ENCODE measurements around the gene OTX2. TPM values are rescaled to one million over a fixed set of nuclear protein-coding genes. Genes with fewer than 3 reads are reported as not detected.

Gene OTX2
- total RNA-seq, 3 donors from 2014 or later = not detected

DNA sequence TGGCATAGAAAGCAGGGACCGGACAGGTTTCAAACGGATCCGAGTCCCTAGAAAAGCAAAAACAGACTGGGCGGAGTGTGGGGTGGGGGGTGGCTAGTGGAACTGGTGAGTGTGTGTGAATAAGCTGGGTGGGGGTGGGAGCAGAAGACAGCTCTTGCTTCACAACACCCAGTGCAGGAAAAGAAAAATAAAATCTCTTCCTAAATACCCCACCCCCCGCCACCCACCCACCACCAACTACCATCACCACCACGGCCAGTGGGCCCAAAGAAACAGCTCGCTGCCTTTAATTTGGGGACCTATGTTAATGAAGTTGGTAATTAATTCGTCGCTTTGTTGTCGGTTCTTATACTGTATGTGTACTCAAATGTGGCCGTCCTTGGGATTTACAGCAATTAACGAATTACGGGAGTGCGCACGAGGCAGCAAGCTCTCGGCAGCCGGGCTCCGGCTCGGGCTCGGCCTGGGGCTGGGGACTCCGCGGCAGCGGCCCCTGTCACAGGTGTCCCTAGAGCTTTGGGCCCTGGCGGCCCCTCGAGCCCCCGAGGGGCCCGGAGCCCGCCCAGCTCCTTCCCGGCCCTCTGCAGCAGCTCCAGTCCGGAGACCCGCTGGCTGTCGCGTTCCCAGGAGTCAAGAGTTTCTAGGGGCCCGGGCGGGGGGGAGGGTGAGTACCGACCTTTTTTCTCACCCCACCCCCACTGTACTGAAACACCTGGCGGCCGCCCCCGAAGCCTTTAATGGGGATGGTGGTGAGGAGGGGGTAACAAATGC, 1.5 kb upstream of the OTX2 start:
- Histone ChIP-seq H3K4me3 (no peak overlapping the region), H3K4me1 (ENCODE audit: low read depth) (peaks cover 3% of the 10 kb centered on the region), H3K36me3 (ENCODE audit: low read depth) (no peaks in the 10 kb centered on the region), H3K9me3 (no peaks in the 10 kb centered on the region)
- TF ChIP-seq, protein P1, sequence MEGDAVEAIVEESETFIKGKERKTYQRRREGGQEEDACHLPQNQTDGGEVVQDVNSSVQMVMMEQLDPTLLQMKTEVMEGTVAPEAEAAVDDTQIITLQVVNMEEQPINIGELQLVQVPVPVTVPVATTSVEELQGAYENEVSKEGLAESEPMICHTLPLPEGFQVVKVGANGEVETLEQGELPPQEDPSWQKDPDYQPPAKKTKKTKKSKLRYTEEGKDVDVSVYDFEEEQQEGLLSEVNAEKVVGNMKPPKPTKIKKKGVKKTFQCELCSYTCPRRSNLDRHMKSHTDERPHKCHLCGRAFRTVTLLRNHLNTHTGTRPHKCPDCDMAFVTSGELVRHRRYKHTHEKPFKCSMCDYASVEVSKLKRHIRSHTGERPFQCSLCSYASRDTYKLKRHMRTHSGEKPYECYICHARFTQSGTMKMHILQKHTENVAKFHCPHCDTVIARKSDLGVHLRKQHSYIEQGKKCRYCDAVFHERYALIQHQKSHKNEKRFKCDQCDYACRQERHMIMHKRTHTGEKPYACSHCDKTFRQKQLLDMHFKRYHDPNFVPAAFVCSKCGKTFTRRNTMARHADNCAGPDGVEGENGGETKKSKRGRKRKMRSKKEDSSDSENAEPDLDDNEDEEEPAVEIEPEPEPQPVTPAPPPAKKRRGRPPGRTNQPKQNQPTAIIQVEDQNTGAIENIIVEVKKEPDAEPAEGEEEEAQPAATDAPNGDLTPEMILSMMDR (IDR thresholded peaks at IDR 0.05) = no peak
- DNase-seq (no peak), ATAC-seq (no peak)
- intact Hi-C loops (cut with DNase I, micrococcal nuclease) = no loop called here

DNA sequence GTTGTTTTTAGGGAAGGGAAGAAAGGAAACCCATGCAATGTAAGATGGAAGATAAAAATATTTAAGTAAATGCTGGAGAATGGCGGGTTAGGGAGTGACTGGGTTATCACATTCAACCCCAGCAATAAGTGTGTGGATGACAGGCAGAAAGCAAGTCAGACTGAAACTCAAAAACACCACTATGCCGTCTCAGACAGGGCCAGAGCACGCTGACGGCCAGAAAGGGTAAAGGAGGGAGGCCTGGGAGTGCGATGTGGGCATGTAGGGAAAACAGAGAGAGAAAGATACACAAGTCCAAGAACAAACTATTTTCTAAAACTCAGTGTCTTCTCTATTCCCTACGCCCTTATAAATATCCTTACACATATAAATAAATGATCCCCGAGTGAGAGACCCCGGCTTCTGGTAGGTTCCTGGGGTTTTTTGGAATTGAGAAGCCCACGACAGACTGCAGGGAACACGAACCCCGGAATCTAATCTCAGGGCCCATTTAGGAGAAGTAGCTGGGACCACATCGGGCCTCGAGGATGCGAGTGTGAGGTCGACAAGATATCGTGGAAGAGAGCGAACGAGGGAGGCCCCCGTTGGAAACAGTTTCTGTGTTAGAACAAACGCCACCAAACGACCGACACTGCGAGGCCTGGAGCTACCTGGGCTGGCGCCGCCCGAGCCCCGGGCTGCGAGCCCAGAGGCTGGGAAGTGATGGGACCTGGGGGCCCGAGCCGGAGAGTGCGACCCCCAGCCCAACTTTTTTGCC, 735 bp upstream of the OTX2 start:
- intact Hi-C loops (cut with DNase I, micrococcal nuclease) = no loop called here
- no peaks in the 10 kb centered on the region for H3K9me3 ChIP-seq
- H3K36me3 ChIP-seq (ENCODE audit: low read depth) = no peaks in the 10 kb centered on the region
- H3K4me1 ChIP-seq (ENCODE audit: low read depth) = no peaks in the 10 kb centered on the region
- TF ChIP-seq, protein P1 (IDR thresholded peaks at IDR 0.05) = no peak
- ATAC-seq (no peak), DNase-seq (no peak)
- no peak overlapping the region for H3K4me3 ChIP-seq

DNA sequence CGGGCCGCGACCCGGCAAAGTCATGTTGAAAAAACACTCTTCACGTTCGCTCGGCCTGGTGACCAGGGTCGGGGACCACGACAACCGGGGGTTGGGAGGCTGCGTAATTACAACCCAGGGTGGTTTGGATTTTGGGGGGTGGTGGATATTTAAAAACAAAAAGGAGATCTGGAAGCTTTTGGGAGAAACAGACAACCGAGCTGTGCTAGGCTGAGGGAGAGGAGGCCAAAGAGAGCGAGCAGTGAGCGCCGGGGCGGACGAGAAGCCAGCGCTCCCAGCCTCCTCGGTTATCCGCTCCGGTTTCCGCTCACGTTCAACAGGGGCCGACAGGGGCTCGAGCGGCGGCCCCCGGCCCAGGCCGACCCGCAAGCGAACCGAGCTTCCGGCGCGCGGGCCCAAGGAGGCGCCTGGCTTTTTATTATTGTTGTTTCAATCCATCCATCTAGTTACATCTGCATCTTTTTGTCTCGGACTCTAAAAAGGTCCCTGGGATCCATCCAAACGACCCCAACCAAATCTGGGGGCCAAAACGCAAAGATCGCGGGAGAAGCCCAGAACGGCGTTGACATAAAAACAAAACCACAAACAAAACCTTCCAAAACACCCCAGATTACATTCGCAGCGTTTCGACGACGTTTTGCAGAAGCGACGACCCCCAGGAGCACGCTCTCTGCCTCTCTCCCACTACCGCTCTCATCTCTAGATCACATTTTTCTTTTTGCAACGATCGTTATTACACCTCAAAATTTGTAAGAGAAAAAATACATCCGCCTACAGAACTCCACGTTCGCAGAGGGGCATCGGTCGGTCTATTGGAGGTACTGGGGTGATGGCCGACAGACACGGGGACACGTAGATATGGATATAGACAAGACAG, 771 bp downstream of the OTX2 start:
- DNase-seq (no peak), ATAC-seq (no peak)
- H3K4me3 ChIP-seq = no peak overlapping the region
- intact Hi-C loops (cut with DNase I, micrococcal nuclease) = no loop called here
- H3K36me3 ChIP-seq (ENCODE audit: low read depth) = no peaks in the 10 kb centered on the region
- no peaks in the 10 kb centered on the region for H3K9me3 ChIP-seq
- H3K4me1 ChIP-seq (ENCODE audit: low read depth) = no peaks in the 10 kb centered on the region
- TF ChIP-seq, protein P1 (IDR thresholded peaks at IDR 0.05) = no peak

DNA sequence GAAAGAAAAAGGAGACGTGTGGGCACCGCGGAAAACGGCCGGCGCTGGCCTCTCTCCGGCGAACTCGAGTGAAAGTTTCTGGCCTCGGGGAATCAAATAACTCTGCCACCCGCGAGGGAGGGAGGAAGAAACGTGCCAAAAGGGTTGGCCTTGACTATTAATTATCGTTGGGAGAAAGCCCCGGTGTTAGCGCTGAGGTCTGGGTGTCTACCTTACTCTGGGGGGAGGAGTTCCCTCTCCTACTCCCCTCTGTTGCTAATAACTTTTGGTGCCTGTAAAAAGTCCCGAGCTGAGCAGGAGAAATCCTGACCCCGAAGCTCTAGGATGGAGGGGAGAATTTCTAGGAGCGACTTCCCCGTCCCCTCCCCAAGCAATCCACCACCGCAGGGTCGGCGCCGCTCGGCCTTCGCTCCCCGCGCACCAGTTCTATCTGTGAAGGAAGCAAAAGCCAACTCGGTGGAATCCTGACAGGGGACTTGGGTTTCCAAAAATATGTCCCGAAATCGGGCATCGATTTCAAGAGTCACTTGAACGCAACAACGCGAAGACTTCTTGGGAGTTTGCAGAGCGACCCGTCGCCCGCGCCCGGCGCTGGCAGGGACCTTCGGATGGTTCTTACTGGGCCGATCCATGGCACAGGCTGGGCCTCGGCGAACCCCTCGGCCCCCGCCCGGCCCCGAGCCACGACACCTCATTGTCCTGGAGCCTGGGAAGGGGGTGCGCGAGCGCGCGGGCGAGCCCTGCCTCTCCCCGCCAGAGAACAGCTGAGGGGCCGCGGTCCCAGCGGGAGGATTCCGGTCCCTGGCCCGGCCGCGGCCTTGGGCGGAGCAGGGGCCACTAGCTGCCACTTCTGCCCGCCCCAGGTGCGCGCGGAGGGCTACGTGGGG, 1.7 kb downstream of the OTX2 start:
- Histone ChIP-seq H3K36me3 (ENCODE audit: low read depth) (no peaks in the 10 kb centered on the region), H3K4me3 (no peak overlapping the region), H3K4me1 (ENCODE audit: low read depth) (no peaks in the 10 kb centered on the region), H3K9me3 (no peaks in the 10 kb centered on the region)
- TF ChIP-seq, protein P1 (IDR thresholded peaks at IDR 0.05) = no peak
- ATAC-seq (no peak), DNase-seq (no peak)
- intact Hi-C loops (cut with DNase I, micrococcal nuclease) = no loop called here

DNA sequence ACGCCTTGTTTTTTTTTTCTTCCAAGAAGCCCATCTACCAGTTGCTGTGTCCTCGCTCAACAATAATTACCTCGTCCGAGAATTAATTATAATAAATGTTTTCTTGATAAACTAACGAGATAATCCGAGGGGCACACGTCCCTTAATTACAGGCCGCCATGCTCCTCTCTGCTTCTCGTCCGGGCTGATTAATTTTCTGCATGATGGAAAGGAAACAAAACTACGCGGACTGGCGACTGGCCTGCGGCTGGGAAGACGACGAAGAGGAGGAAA, 2.2 kb downstream of the OTX2 start:
- intact Hi-C loops (cut with DNase I, micrococcal nuclease) = no loop called here
- ATAC-seq (no peak), DNase-seq (no peak)
- no peaks in the 10 kb centered on the region for H3K9me3 ChIP-seq
- TF ChIP-seq, protein P1 (IDR thresholded peaks at IDR 0.05) = no peak
- no peaks in the 10 kb centered on the region for H3K36me3 ChIP-seq (ENCODE audit: low read depth)
- no peaks in the 10 kb centered on the region for H3K4me1 ChIP-seq (ENCODE audit: low read depth)
- no peak overlapping the region for H3K4me3 ChIP-seq

Data from mucosa of descending colon (tissue), 3 donors.